Esophagus squamous epithelium (tissue), 4 donors: ENCODE measurements around the gene KCNQ1.

Experiments
- CTCF ChIP-seq, 6 experiments: fragments of 450-650 bp in 4 of 6; fragments of 200-600 bp in 2 of 6; sonication (generic) in 2 of 6; IDR thresholded peaks; one replicate each; pipeline ENCODE4 v1.5.1; 2016 to 2019; ENCODE audit warnings: antibody characterized with exemption in 6 of 6, mild to moderate bottlenecking in 4 of 6, moderate library complexity in 4 of 6
- POLR2A ChIP-seq, 4 donors: fragments of 450-650 bp; IDR thresholded peaks; one replicate each; pipeline ENCODE4 v1.6.1; 2017; ENCODE audit warnings: antibody characterized with exemption in 4 of 4, mild to moderate bottlenecking in 4 of 4, moderate library complexity in 3 of 4

DNA sequence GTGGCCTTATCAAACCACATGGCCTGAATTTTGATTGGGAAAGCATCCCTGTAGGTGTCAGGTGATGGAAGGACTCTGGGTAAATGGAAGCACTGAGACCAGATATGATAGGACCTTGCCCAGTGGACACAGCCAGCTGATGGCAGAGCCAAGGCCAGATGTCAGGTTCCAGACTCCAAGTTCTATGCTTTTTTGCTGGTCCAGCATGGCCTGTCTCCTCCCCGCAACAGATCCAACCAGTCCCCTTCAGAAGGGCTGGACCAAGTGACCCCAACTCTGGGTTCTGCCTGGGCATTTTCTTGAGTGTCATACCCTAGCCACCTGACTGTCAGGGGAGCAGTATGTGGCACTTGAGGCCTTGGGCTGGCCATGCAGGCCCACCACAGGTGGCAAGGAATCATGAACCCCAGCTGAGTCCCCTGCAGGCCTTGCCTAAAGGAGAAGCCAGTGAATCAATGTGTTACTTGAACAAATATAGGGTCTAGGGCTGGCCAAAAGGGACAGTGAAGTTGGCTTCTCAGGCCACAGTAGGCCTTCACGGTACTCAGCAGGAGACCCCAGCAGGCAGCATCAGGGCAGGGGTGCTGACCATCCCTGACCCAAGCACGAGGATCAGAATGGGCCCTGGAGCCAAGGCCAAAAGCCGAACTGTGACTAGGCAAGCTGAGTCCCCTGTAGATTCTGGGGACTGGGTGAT lies 227.9 kb downstream of the KCNQ1 start:
- TF ChIP-seq CTCF (IDR thresholded peaks at IDR 0.05) (no peak), POLR2A (IDR thresholded peaks at IDR 0.05) (no peak)
